ENCODE results near the gene DNAAF8. TPM values are rescaled to one million over a fixed set of nuclear protein-coding genes. Genes with fewer than 3 reads are reported as not detected.

DNAAF8 gene
- total RNA-seq, 1 donor from 2014 or later, result 0.59 TPM

Small RNA genes within 50 kb of the gene (small RNA-seq; reads per million reads assigned to genes)
- gene RF00017 (ENCODE audit: low replicate concordance), result not detected

Other genes with a start within 250 kb of the DNAAF8 start
- 6.6 TPM for gene CDIP1, start 195.8 kb upstream of the DNAAF8 start, total RNA-seq
- 0.30 TPM for gene C16orf96, start 178.2 kb upstream of the DNAAF8 start, total RNA-seq
- gene UBALD1, start 119.6 kb upstream of the DNAAF8 start, total RNA-seq, result 4.7 TPM
- 21.6 TPM for gene MGRN1, start 109.7 kb upstream of the DNAAF8 start, total RNA-seq
- 19.9 TPM for gene NUDT16L1, start 41.0 kb upstream of the DNAAF8 start, total RNA-seq
- 16.9 TPM for gene ANKS3, start 266 bp upstream of the DNAAF8 start, total RNA-seq
- gene ZNF500, start 32.6 kb downstream of the DNAAF8 start, total RNA-seq, result 5.5 TPM
- gene SEPTIN12, start 53.8 kb downstream of the DNAAF8 start, total RNA-seq, result not detected
- gene SMIM22, start 60.8 kb downstream of the DNAAF8 start, total RNA-seq, result 1.3 TPM
- gene ROGDI, start 68.1 kb downstream of the DNAAF8 start, total RNA-seq, result 5.3 TPM
- 35.1 TPM for gene GLYR1, start 112.8 kb downstream of the DNAAF8 start, total RNA-seq
- gene UBN1, start 112.9 kb downstream of the DNAAF8 start, total RNA-seq, result 23.5 TPM
- gene PPL, start 202.6 kb downstream of the DNAAF8 start, total RNA-seq, result 69.8 TPM
- gene SEC14L5, start 223.8 kb downstream of the DNAAF8 start, total RNA-seq, result 0.49 TPM

All from skin of body (tissue), 2 donors.